HepG2 (cell line): Measurements from ENCODE around the gene CCL3. TPM values are rescaled to one million over a fixed set of nuclear protein-coding genes. Genes with fewer than 3 reads are reported as not detected.

Experiments
- ATAC-seq: fragments of 200-7000 bp; cut with Tn5 transposase; 3 replicates; pipeline ENCODE4 v1.9.1; 2020; ENCODE audit warnings: mild to moderate bottlenecking, moderate library complexity
- BruUV-seq: library from RNA; stranded (reverse); fragments of 400-500 nt; replicated peaks from 2 replicates; lab custom pipeline; 2021; lab: Mats Ljungman, UMichigan
- CTCF ChIA-PET: fragments of 300-600 bp; formaldehyde crosslinking; extraction: SDS; loops from one replicate; lab custom pipeline; 2021; ENCODE audit warnings: low total read pairs, inconsistent platforms, low intra/inter-chr PET ratio; lab: Yijun Ruan, JAX
- POLR2A ChIA-PET: fragments of 350-600 bp; sonication (Branson Sonifier 250); formaldehyde crosslinking; loops from one replicate; lab custom pipeline; 2020; ENCODE audit warnings: antibody characterized with exemption, inconsistent platforms; lab: Yijun Ruan, JAX
- DNase-seq: peaks from one replicate; pipeline ENCODE4 v3.0.0-alpha.2; 2015; ENCODE audit warnings: low spot score
- FAIRE-seq: peaks from 3 replicates; lab custom pipeline; 2011; peaks lifted over from hg19 to GRCh38; lab: Jason Lieb, UNC
- H2AFZ ChIP-seq: one replicate; pipeline ENCODE4 v1.6.1; 2011; ENCODE audit warnings: low read length, inconsistent platforms
- H3K27ac ChIP-seq: fragments of 300-600 bp; 3 replicates; pipeline ENCODE4 v1.8.0; 2011; ENCODE audit warnings: mixed run types, mild to moderate bottlenecking, mixed read lengths, low read length, inconsistent platforms; ENCODE audit not compliant: insufficient read depth; ENCODE audit errors: extremely low read length
- H3K27me3 ChIP-seq, 2 experiments: fragments of 200-600 bp in 1 of 2; 2 replicates in 1 of 2; 3 replicates in 1 of 2; pipeline versions ENCODE4 v1.6.0 to v1.8.0; 2011; ENCODE audit warnings: low read length in 2 of 2, mild to moderate bottlenecking in 2 of 2, moderate library complexity in 2 of 2, inconsistent platforms in 1 of 2; ENCODE audit not compliant: insufficient read depth in 2 of 2, control insufficient read depth in 1 of 2
- H3K36me3 ChIP-seq, 2 experiments: fragments of 200-600 bp in 1 of 2; replicated peaks in 1 of 2; 2 replicates in 1 of 2; 3 replicates in 1 of 2; pipeline versions ENCODE4 v1.5.1 to v1.8.0; 2011; ENCODE audit warnings: low read length in 2 of 2, inconsistent platforms in 1 of 2; ENCODE audit not compliant: insufficient read depth in 2 of 2, control insufficient read depth in 1 of 2
- H3K4me1 ChIP-seq: 2 replicates; pipeline ENCODE4 v1.5.1; 2012; ENCODE audit warnings: low read length, inconsistent platforms; ENCODE audit not compliant: insufficient read depth
- H3K4me2 ChIP-seq: 2 replicates; pipeline ENCODE4 v1.6.0; 2011; ENCODE audit warnings: low read depth, low read length, inconsistent platforms
- H3K4me3 ChIP-seq, 3 experiments: fragments of 200-600 bp in 1 of 3; sonication (generic), shearing (Covaris generic) in 1 of 3; replicated peaks in 1 of 3; 2 replicates each; pipeline ENCODE4 v1.5.1; 2011 to 2016; ENCODE audit warnings: low read length in 3 of 3, inconsistent platforms in 2 of 3, low read depth in 2 of 3, mild to moderate bottlenecking in 2 of 3, control low read depth in 1 of 3, mixed read lengths in 1 of 3; ENCODE audit not compliant: insufficient read depth in 1 of 3
- H3K79me2 ChIP-seq: one replicate; pipeline ENCODE4 v1.6.1; 2011; ENCODE audit warnings: low read length, inconsistent platforms; ENCODE audit not compliant: insufficient read depth
- H3K9ac ChIP-seq: 2 replicates; pipeline ENCODE4 v1.6.0; 2011; ENCODE audit warnings: mild to moderate bottlenecking, low read depth, low read length, inconsistent platforms; ENCODE audit not compliant: insufficient read depth
- H3K9me3 ChIP-seq: 2 replicates; pipeline ENCODE4 v1.5.1; 2012; ENCODE audit warnings: mild to moderate bottlenecking, low read length
- H4K20me1 ChIP-seq: 2 replicates; pipeline ENCODE4 v1.6.0; 2011; ENCODE audit warnings: inconsistent platforms, mild to moderate bottlenecking, low read length, moderate library complexity; ENCODE audit not compliant: insufficient read depth
- BCL3 ChIP-seq: sonication (generic); formaldehyde crosslinking; IDR thresholded peaks from 2 replicates; pipeline ENCODE4 v1.5.1; 2020; ENCODE audit warnings: mild to moderate bottlenecking, missing genetic modification reagents, moderate library complexity
- ZNF230 ChIP-seq: sonication (generic); formaldehyde crosslinking; IDR thresholded peaks from 2 replicates; pipeline ENCODE4 v1.4.0; 2020; ENCODE audit warnings: mild to moderate bottlenecking, missing genetic modification reagents
- ZNF33B ChIP-seq: sonication (generic); formaldehyde crosslinking; IDR thresholded peaks from 2 replicates; pipeline ENCODE4 v1.5.1; 2020; ENCODE audit warnings: mild to moderate bottlenecking, missing genetic modification reagents
- ZNF543 ChIP-seq: sonication (generic); formaldehyde crosslinking; IDR thresholded peaks from 2 replicates; pipeline ENCODE4 v1.4.0; 2020; ENCODE audit warnings: mild to moderate bottlenecking, missing genetic modification reagents
- ZNF790 ChIP-seq: sonication (generic); formaldehyde crosslinking; IDR thresholded peaks from 2 replicates; pipeline ENCODE4 v1.8.0; 2022; ENCODE audit warnings: missing genetic modification reagents, mild to moderate bottlenecking, borderline replicate concordance
- WGBS: methylation state at CpG from one replicate; pipeline ENCODE4 v1.1.6; 2017; ENCODE audit warnings: low lambda C conversion rate; 5-methylcytosine and 5-hydroxymethylcytosine counted together
- in situ Hi-C: cut with HindIII; loops from 2 replicates; pipeline ENCODE4 v1.10.0; 2017; ENCODE audit warnings: low pct_unique_long_range_greater_than_20kb; ENCODE audit not compliant: extremely low pct_ligation_motif_present
- intact Hi-C: fragments of 100-400 bp; cut with micrococcal nuclease; formaldehyde crosslinking; loops from one replicate; pipeline ENCODE4 v1.10.0; 2022; ENCODE audit not compliant: unreplicated experiment
- polyA plus RNA-seq, 8 experiments: library from polyadenylated mRNA; depleted of rRNA in 3 of 8; stranded (reverse) in 7 of 8; unstranded in 1 of 8; fragments of >200 nt; fragmentation: Illumina TruSeq in 4 of 8; extraction: Trizol in 4 of 8; gene quantifications; 2 replicates each; pipeline versions ENCODE4 v1.2.1 to v1.2.3, GENCODE V29; 2011 to 2016; ENCODE audit warnings: low read depth in 4 of 8, missing spikeins in 1 of 8, mixed read lengths in 1 of 8; ENCODE audit not compliant: insufficient read depth in 1 of 8
- total RNA-seq, 5 experiments: library from RNA; depleted of rRNA; stranded (reverse); fragments of >200 nt; fragmentation: Illumina TruSeq; extraction: Trizol; gene quantifications; 2 replicates each; pipeline ENCODE4 v1.2.3, GENCODE V29; 2016; ENCODE audit warnings: low read depth in 1 of 5

The CCL3 gene
- total and polyA plus RNA-seq, 2 of the 13 experiments (the other 11 are each of a cell fraction or from before 2014, with no cell fraction given), result not detected

DNA sequence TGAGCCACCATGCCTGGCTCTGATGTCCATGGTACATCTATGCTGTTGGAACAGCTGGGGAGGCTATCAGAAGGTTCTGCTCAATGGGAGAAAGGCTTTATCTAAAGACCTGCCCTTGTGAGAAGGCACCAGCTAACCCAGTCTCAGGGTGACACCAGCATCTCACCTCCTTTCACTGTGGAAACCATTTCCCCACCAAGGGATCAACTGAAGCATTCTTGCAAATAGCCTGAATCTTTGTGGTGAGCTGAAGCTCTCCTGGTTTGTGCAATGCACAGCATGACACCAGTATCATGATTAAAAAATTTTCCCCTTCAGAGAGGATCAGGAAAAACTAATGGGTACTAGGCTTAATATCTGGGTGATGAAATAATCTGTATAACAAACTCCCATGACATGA, 20.8 kb downstream of the CCL3 start:
- FAIRE-seq, result no peak

DNA sequence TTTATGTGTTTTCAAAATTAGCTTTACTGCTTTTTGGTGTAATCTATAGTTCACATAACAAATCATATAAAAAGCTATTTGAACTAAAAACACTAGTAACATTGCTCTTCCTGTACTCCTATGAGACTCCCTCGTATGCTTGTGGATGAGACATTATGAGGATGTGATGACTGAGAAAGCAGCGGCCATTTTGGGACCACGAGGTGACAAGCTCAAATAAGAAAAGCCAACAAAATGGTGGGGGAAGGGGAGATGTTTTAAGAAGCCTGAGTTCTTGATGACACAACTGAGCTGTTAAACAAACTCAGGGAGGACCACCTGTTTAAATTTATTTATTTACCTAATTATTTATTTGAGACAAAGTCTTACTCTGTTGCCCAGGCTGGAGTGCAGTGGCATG, 21.4 kb downstream of the CCL3 start:
- ATAC-seq, result no peak
- BruUV-seq, result no TSS peak
- no peak for TF ChIP-seq ZNF230 (CRISPR knock-in tag)
- no peak for TF ChIP-seq ZNF790
- no peak for TF ChIP-seq ZNF33B (CRISPR knock-in tag)
- TF ChIP-seq, all 625 proteins: peak for 0
- no peaks in the 10 kb centered on the region for H4K20me1 ChIP-seq
- H3K36me3 ChIP-seq, result no peaks in the 10 kb centered on the region
- in situ Hi-C loops (loop anchor here (10.0 kb wide), 1 partner anchor 64 kb away; the partner anchor contains the start of gene CCL15), intact Hi-C loops (no loop called here)
- H3K4me1 ChIP-seq, result no peaks in the 10 kb centered on the region
- H3K79me2 ChIP-seq, result no peaks in the 10 kb centered on the region
- no peak overlapping the region for H3K27ac ChIP-seq
- H3K4me3 ChIP-seq, result no peak overlapping the region
- ChIA-PET POLR2A (interaction anchor here (1.2 kb wide), 1 partner anchor 87 kb away, joined by 4 read pairs; the partner anchor contains the start of gene CCL16), CTCF (no interaction called here)
- H3K9ac ChIP-seq, result no peak overlapping the region
- H2AFZ ChIP-seq, result no peak overlapping the region
- 2% methylated on average over 3 of the region's 3 CpGs for WGBS
- no peak for FAIRE-seq
- H3K4me2 ChIP-seq, result no peak overlapping the region
- DNase-seq, result no peak
- H3K9me3 ChIP-seq, result no peaks in the 10 kb centered on the region
- H3K27me3 ChIP-seq, result peaks cover 0 to 14% of the 10 kb centered on the region in 2 experiments; a peak in 1 of 5 replicates

More for the DNA sequence above, 20.8 kb downstream of the CCL3 start:
- Histone ChIP-seq H2AFZ (no peak overlapping the region), H3K36me3 (no peaks in the 10 kb centered on the region), H3K4me3 (no peak overlapping the region), H3K4me1 (no peaks in the 10 kb centered on the region), H3K27ac (no peak overlapping the region), H3K9me3 (no peaks in the 10 kb centered on the region), H4K20me1 (no peaks in the 10 kb centered on the region), H3K4me2 (no peak overlapping the region), H3K27me3 (peaks cover 0 to 13% of the 10 kb centered on the region in 2 experiments; a peak in 1 of 5 replicates), H3K9ac (no peak overlapping the region), H3K79me2 (no peaks in the 10 kb centered on the region)
- DNase-seq (no peak), ATAC-seq (no peak)
- CTCF ChIA-PET, result no interaction called here
- intact Hi-C loops (no loop called here), in situ Hi-C loops (loop anchor here (10.0 kb wide), 1 partner anchor 64 kb away; the partner anchor contains the start of gene CCL15)
- no TSS peak for BruUV-seq
- POLR2A ChIA-PET, result interaction anchor here (1.2 kb wide), 1 partner anchor 87 kb away, joined by 4 read pairs; the partner anchor contains the start of gene CCL16
- no peak for TF ChIP-seq ZNF543 (CRISPR knock-in tag)
- TF ChIP-seq BCL3 (CRISPR knock-in tag), result no peak
